GM21723 (cell line): ENCODE results near the gene LIMS2.

Experiments used
- ATAC-seq: cut with Tn5 transposase; IDR thresholded peaks from one replicate; pipeline ENCODE4 v1.9.1; 2021; ENCODE audit warnings: mild to moderate bottlenecking, moderate library complexity; ENCODE audit not compliant: unreplicated experiment

The LIMS2 gene

DNA sequence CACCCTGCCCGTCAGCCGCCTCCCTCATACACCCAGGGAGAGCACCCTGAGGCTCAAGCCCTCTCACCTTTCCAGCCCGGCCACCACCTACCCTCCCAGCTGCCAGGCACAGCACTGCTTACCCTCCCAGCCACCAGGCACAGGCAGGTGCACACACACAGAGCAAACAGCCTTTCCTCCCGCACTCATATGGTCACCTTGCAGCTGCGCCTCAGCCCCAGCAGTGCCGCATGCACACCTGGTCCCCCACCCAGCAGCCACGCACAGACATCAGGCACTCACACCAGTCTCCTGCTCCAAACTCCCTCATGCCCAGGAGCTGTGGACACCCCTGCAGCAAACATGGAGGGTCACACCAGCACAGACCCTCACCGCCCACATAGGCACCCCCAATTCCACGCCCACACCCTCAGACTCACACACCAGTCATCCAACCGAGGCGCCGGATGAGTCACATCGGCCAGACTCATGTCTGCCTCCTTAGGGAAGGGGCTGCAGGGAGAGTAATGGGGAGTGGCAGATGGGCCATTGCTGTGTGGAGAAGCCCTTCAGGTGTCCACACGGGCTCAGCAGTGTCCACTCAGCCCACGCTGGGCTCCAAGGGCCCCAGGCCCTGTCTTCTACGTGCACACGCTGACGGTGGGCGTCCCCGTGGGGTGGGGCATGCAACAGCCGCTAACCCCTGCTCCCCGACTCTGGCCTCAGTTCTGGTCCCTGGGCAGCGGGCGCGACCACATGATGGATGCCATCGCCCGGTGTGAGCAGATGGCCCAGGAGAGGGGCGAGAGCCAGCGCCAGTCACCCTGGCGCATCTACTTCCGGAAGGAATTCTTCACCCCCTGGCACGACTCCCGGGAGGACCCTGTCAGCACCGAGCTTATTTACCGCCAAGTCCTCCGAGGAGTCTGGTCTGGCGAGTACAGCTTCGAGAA is 51.7 kb downstream of the LIMS2 start:
- no peak for ATAC-seq

DNA sequence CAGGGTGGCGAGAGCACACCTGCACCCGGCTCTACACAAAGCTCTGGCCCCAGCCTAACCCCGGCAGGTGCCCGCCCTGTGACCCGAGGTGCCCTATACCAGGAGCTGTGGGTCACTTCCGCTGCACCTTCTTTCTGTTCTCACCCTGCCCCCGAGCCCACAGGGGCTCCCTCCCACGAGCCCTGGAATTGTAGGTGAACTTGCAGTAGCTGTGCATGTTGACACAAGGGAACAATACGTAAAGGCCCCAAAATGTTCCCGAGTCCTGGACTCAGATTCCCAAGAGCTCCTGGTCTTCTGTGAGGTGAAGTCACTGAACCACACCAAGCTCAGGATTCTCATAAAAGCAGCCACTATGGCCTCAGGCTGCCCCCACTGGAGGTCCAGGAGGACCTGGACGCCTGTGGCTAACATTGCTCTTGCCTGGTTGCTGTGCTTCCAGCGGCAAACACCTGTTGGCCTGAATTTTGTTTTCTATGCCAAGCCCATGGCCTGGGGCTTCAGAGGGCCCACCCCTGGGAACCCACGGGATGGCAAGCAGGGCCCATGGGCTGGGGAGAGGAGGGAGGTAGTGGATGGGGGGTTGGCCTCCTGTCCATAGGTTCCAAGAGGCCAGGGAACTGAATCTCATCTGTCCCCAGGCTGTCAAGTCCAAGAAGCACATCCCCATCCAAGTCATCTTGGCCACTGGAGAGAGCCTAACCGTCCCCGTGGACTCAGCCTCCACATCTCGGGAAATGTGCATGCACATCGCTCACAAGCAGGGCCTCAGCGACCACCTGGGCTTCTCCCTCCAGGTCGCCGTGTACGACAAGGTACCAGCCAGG is 52.6 kb downstream of the LIMS2 start:
- no peak for ATAC-seq

DNA sequence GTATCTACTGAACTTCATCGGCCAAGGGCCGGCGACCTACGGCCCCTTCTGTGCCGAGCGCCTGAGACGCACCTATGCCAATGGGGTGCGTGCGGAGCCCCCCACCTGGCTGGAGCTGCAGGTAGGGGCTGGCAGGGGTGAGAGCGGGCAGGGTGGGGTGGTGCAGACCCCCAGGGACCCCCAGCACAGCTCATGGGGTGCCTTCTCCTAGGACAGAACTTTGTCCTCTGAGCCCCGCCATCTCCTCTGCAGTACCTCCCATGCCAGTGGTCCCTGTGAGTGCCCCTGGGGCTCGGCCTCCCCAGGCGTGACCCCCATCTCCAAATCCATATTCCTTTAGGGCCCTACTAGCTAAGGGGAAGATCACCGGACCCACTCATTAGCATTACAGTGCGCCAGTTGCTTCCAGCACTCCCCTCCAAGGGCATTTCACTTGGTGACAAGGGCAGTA is 53.3 kb downstream of the LIMS2 start:
- no peak for ATAC-seq

DNA sequence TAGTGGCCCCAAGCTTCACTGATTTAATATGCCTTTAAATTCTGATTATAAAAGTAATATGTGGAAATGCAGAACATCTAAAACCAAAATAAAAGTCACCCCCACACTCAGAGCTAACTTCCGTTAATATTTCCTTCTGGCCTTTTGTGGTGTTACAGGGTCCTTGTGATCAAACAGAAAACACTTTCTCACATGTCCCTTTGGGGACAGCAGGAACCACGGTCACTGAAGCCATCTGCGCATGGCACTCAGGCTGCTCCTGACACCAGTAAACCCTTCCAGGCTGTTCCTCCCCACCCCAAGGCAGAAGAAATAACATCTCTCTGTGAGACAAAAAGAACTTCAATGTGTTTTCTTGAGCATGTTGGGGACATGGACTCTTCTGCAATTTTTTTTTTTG is 54.5 kb downstream of the LIMS2 start:
- ATAC-seq, result no peak

DNA sequence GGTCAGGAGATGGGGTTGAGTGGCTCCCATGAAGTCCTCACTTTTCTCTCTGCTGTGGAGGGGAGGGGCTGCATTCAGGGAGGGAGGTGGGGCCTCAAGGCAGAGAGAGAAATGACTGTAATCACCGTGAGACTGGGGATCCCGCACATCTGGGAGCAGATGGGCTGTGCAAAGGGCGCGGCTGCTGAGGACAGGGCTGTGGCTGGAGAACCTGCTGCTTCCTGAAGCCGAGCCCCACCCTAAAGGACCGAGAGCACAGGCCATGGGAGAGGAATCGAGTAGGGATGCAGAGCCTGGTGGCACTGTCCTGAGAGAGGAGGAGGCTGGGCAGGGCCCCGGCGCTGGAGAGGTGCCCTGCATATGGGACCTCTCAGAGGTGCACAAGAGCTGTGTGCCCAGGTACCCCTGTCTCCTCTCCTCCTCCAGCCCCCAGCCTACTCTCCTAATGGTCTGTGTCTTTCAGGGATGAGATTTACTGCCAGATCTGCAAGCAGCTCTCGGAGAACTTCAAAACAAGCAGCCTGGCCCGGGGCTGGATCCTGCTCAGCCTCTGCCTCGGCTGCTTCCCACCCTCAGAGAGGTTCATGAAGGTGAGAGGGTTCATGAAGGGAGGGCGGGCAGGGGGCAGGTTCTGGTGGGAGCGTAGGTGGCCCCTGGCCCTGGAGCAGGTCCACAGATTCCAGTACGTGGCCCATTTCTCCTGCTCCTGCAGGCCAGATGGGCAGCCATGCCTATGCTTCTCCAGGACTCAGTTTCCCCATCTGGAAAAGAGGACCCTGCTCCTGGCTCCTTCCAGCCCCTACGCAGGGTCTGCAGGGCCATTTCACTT is 55.2 kb downstream of the LIMS2 start:
- ATAC-seq, result no peak

DNA sequence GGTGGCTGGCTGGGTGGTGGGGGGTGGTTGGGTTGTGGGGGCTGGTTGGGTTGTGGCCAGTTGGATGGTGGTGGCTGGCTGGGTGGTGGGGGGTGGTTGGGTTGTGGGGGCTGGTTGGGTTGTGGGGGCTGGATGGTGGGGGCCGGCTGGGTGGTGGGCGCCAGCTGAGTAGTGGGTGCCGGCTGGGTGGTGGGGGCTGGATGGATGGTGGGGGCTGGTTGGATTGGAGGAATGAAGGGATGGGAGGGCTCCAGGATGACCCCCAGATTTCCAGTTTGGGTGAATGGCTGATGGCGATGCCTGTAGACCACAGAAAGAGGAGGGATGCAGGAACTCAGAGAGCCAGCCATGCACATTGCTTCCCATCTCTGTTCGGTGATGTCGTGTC is 56.1 kb downstream of the LIMS2 start:
- ATAC-seq, result no peak

DNA sequence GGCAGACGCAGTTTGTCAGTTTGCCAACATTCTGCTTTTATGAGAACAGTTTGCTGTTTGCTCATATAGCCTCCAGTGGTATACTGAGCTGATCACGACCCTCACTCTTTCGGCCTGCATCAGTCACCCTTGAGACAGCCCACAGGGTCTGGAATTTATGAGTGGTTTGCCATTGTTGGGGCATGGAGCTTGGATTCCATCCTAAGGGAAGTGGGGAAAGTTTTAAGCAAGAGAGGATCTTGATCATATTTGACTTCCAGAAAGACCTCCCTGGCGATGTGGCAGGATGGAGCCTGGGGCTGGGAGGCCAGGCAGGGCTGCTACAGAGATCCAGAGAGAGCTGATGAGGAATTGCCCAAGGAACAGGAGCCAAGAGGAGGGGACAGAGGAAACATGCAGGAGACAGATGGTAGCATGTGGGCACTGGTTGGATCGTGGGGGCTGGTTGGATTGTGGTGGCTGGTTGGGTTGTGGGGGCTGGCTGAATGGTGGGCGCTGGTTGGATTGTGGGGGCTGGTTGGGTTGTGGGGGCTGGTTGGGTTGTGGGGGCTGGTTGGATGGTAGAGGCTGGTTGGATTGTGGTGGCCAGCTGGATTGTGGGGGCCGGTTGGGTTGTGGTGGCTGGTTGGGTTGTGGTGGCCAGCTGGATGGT is 56.7 kb downstream of the LIMS2 start:
- ATAC-seq, result no peak

DNA sequence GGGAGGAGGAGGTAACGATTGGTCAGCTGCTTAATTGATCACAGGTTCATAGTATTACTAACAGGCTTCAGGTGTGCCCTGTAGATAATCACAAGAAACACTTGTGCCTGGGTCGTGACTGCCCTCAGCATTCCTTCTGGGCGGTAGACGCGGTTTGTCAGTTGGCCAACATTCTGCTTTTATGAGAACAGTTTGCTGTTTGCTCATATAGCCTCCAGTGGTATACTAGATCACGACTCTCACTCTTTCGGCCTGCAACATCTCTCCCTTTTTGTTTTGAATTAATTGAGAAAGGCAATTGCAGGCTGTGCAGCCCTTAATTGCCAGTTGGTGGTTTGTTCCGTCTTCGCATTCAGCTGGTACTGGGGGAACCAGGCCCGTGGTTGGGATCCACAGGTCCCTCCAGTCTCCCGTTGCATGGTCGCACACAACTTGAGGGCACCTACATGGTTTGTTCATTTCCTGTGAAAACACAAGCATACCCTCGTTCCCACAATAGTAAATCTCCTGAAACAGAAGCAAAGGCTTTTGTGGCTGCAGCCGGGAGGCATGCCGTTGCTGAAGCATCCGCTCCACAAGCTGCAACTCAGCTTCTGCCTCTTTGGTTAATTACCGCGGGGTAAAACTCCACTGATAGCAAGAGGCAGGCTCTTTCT is 59.7 kb downstream of the LIMS2 start:
- ATAC-seq, result no peak

DNA sequence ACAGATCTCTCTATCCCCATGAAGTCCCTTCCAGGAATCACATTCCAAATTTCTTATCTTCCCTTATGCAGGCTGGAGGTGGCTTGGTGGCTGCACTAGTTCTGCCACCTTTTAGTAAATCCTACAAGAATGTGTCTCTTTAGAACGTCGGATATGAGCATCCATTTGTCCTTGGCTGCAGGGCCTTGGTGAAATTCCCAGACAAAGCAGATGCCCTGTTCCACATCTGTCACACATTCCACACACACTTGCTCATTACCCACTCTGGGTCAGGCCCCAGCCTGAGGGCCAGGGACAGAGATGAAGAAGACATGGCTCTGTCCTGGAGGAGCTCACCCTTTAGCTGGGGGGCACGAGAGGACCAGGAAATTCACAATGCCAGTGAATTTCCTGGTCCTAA is 60.6 kb downstream of the LIMS2 start:
- no peak for ATAC-seq

DNA sequence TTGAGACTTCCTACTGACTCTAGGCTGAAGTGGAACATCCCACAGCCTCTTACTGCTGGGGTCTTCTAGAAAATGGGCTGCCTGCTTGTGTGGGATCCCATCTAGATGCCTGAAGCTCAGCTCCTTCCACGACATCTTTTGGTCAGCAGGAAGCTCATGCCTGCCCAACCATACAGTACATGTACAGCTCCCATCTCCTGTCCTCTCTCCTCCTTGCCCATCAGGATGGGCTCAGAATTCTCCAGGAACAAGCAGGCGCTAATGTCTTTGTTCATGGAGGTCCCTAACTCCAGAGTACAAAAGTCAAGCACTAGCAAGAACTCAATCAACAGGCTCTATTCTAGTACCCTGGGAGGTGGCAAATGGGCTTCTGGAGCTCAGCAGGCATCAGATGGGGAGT is 61.1 kb downstream of the LIMS2 start:
- ATAC-seq, result no peak

DNA sequence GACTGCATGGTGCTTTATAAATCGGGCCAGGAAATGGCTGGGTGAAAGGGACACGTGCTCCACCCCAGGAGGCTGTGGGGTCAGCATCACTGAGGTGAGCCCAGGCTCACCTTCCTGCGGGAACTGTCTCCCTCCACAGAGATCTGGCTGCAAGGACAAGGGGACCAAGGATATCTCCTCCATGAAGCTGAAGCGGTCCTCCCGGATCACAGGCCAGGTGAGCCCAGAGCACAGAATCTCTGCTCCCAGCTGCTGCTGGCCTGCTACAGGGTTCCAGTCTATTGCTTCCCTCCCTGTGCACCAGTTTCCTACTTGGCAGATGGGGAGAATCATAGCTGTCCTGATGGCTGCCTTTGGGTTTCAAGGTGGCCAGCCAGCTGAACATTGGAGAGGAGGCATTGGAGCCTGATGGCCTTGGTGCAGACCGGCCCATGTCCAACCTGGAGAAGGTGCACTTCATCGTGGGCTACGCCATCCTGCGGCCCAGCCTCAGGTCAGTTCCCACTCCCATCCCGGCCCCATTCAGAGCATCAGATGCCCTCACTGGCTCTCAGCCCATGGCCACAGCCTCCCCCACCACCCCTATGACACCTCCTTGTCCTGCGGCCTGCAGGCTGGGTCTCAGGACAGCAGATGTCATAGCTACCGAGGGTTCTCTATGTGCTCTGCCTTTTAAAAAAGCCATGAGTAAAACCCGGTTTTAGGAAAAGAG is 63.1 kb downstream of the LIMS2 start:
- ATAC-seq, result no peak

DNA sequence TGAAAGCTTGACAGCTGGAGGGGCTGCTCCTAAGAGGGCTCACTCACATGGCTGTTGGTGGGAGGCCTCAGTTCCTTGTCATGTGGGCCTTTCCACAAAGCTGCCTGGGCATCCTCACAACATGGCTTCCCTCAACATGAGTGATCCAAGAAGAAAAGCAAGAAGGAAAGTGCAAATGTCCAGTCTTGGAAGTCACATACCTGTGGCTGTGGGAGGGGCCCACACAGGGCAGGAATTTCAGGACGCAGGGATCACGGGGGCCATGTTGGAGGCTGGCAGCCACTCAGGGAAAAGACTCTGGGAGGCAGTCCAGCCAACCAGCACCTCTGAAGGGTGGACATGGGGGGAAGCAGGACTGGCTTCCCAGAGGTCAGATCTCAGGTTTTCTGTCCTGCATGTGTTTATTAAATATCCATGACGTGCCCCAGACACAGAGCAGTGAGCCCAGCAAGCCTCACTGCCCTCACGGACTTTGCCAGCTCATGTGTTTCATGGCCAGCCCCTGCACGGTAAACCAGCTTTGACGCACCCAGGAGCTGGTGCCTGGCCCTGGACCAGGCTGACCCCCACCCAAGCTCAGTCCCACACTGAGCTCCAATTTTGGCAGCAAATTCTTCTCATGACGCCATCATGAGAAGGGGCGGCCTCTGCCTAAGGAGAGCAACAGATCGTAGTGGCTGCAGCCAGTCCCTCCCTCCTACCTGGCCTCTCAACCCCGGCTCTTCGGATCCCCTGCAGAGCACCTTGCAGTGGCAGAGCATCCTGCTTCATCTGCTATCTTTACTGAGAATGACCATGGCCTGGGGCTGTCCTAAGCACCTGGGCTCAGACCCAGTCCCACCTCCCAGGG is 64.0 kb downstream of the LIMS2 start:
- ATAC-seq, result no peak

DNA sequence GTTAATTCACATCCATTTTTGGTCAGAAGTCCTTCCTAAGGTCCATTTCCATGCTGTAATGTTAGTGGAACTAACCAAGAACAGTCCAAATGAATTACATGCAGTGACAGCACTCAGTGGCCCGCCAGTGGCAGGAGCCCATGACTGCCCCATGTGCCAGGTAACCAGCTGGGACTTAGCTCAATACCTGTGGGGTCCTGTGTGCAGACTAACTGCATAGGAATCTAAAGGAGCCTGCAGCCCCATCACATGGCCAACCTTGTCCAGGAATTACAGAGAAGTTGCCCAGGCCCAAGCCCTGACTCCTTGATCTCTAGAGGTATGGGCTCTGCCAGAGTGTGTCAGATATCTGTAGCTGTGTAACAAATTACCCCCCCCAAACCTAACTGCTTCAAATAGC is 64.8 kb downstream of the LIMS2 start:
- ATAC-seq, result no peak

DNA sequence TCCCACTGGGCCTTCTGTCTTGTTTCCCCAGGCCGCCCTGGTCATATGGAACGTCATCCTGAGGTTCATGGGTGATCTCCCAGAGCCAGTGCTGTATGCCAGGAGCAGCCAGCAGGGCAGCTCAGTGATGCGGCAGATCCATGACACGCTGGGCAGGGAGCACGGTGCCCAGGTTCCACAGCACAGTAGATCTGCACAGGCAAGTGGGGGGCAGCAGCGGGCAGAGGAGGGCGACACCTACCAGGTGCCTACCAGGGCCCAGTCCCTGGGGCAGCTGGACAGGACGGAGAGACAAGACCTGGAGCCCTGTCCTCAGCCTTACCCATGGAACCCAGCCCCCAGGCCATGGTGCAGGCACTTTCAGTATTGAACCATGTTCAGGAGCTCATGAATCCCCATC is 65.5 kb downstream of the LIMS2 start:
- ATAC-seq, result no peak

DNA sequence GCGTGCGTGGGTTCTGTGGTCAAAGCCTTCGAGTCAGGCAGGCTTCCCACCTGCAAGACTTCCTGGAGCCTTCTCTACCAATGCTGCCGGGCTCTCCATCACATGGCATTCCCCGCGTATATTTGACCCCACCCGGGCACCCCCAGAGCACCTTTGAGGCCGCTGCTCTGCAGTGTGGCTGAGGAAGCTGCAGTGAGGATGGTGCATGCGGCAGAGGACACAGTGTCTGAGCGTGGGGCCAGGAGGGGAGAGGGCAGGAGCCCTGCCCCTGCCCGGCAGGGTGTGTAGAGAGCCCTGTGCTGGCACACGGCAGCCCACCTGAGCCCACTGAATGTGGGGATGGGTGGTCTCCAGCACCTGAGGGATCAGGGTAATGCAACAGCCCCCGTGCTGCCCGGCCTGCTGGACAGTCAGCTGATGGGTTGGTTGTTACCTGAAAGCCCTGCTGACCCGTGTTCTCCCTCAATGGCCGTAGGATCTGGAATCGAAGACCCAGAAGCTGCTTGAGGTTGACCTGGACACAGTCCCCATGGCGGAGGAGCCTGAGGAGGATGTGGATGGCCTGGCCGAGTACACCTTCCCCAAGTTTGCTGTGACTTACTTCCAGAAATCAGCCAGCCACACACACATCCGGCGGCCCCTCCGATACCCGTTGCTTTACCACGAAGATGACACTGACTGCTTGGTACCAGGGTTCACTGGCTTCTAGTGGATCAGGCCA is 66.1 kb downstream of the LIMS2 start:
- ATAC-seq, result no peak

DNA sequence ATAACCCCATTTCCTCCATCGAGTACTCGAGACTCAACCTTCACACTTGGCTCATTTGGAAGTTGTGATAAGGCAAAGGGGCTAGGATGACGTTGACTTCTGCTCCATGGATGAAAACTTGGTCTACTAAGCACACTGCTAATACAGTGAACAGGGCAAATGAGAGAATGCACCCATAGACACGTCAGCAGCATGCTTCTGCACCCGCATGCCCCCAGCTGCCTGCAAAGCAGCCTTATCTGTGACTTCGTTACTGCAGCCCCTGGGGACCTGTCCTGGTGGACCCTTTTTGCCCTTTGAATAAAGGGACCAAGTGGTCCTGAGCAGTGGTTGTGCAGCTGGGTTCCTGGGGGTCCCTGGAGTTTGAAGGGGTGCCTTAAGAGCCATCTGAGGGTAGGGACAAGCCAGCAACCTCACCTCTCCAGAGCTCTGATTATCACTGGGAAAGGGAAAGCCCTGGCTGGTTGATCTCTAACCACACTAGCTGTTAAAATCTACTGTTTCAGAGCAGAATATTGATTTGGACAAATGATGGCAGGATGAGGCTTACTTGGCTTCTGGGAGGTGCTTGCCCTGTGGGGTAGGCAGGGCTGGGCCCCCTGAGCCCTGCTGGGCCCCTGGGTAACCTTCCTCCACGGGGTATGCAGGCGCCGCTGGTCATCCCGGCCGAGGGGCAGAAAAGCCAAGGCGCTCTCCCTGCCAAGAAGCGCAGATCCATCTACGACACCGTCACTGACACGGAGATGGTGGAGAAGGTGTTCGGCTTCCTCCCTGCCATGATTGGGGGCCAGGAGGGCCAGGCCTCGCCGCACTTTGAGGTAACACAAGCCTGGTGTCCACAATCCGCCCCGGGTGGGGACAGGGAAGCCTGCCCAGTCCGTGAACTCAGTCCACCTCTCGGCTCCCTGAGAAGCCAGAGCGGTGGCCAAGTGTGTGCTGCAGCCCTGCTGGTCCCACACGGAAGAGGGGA is 67.0 kb downstream of the LIMS2 start:
- no peak for ATAC-seq

DNA sequence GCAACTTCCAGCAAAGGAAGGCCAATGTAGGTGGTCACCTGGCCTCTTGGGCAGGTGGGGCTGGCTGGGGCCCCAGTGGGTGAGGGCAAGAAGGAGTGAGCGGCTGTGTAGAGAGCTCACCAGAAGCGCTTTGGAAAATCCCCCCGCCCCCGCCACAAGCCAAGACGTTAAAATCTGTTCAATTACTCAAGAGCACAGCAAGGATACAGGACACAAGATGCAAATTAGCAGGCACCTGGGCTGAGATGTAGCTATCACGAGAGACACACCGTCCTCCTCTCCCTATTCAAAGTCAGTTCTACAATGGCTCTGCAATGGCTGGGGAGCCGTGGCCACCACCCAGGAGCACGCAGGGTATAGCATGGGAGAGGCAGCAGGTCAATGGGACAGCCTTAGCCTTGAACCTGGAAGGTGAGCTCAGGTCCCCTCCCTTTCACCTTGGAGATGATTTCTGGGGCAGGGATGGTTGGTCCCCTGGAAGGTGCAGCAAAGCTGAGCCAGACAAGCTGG is 67.9 kb downstream of the LIMS2 start:
- ATAC-seq, result no peak
